ENCODE results near the gene RAB5B. TPM values are rescaled to one million over a fixed set of nuclear protein-coding genes. Genes with fewer than 3 reads are reported as not detected.
A peak's percentile ranks its signal among the peaks of the same experiment; 100 is the strongest.

RAB5B gene
- total and polyA plus RNA-seq, 4 experiments from 2014 or later, result 67.5 to 112 (median 93.3) TPM

DNA sequence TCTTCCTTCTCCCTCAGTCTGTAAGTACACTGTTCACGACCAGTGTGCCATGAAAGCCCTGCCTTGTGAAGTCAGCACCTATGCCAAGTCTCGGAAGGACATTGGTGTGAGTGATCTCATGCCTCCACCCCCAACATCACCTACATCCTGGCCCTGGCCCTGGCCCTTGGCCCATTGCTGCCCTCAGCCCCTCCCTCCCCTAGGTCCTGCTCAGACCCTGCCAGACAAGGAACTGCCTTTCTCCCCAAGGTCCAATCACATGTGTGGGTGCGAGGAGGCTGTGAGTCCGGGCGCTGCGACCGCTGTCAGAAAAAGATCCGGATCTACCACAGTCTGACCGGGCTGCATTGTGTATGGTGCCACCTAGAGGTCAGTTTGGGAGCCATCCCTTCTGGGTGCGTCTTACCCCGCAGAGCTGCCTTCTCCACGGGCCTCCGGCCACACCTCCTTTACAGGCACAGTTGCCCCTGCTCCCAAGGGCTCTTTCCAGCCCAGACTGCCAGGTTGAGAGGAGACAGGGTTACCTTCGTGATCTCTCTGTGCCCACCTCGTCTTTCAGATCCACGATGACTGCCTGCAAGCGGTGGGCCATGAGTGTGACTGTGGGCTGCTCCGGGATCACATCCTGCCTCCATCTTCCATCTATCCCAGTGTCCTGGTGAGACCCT is 33.7 kb upstream of the RAB5B start:
- ChIA-PET CTCF (ENCODE audit: partially characterized antibody) (interaction anchor here (0.5 to 7.5 kb wide), 30 partner anchors 9 to 211 kb away, joined by 3 to 107 read pairs (median 5); partner anchors contain the start of genes CD63, DGKA, DNAJC14 and ORMDL2), POLR2A (ENCODE audit: partially characterized antibody) (interaction anchor here (1.0 to 47.8 kb wide), 13 partner anchors 3 to 210 kb away, joined by 3 to 1214 read pairs (median 6); partner anchors contain the start of genes CD63, DGKA, DNAJC14 and GDF11)
- peak overlapping the region; percentile 82 to 96 (median 92) for H3K27ac Mint-ChIP-seq
- H3K36me3 Mint-ChIP-seq, result peaks cover 93 to 94% of the 10 kb centered on the region in 2 donors
- H3K27me3 ChIP-seq (ENCODE audit: insufficient read depth, low read length), result no peaks in the 10 kb centered on the region
- peak overlapping the region; percentile 48 for H3K27ac ChIP-seq (ENCODE audit: low read depth, low read length)
- intact Hi-C loops (cut with micrococcal nuclease), result loop anchor here (1.0 kb wide), 4 partner anchors 10 to 202 kb away; partner anchors contain the start of gene SARNP
- peak; percentile 83 to 86 (median 84) for DNase-seq
- peaks cover 90% of the 10 kb centered on the region for H3K36me3 ChIP-seq (ENCODE audit: insufficient read depth, low read length)
- H3K4me1 Mint-ChIP-seq, result peaks cover 56 to 89% (median 66%) of the 10 kb centered on the region in 4 donors
- no peaks in the 10 kb centered on the region for H3K27me3 Mint-ChIP-seq
- peak overlapping the region in 1 of 2 donors; percentile 4 for H3K4me3 ChIP-seq (ENCODE audit: low read length in 2 of 2)
- no peaks in the 10 kb centered on the region for H3K9me3 Mint-ChIP-seq
- H3K9me3 ChIP-seq (ENCODE audit: control insufficient read depth in 1 of 2, low read length in 2 of 2), result no peaks in the 10 kb centered on the region
- peaks cover 66% of the 10 kb centered on the region for H3K4me1 ChIP-seq (ENCODE audit: insufficient read depth, low read length)
- H3K4me3 Mint-ChIP-seq, result peak overlapping the region in 7 of 8 donors; percentile 32 to 76 (median 62)

DNA sequence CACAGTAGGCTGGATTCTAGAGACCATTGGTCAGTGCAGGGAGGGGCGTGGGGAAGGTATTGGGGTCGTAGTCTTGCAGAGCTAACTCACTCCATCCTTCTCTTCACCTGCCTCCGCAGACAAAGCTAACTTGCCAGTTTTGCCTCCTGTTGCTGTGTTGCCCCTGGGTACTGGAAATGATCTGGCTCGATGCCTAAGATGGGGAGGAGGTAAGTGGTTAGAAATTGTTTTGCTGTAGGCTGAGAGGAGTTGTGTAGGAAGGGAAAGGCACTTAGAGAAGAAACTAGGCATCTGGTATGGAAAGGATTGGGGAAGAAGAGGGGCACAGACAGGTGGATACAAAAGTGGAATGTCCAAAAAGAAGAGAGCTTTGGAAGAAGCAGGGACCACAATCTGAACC is 31.8 kb upstream of the RAB5B start:
- POLR2A ChIA-PET (ENCODE audit: partially characterized antibody), result interaction anchor here (1.0 to 47.8 kb wide), 5 partner anchors 2 to 162 kb away, joined by 3 to 1214 read pairs (median 4); partner anchors contain the start of genes DGKA, ORMDL2, PYM1 and RAB5B
- H3K4me1 ChIP-seq (ENCODE audit: insufficient read depth, low read length), result peaks cover 48% of the 10 kb centered on the region
- intact Hi-C loops (cut with micrococcal nuclease), result no loop called here
- Mint-ChIP-seq H3K4me3 (peak overlapping the region in 1 of 8 donors; percentile 63), H3K9me3 (no peaks in the 10 kb centered on the region), H3K27me3 (no peaks in the 10 kb centered on the region), H3K4me1 (peaks cover 47 to 84% (median 52%) of the 10 kb centered on the region in 4 donors), H3K27ac (peak overlapping the region; percentile 23 to 90 (median 68)), H3K36me3 (peaks cover 93 to 94% of the 10 kb centered on the region in 2 donors)
- peaks cover 90% of the 10 kb centered on the region for H3K36me3 ChIP-seq (ENCODE audit: insufficient read depth, low read length)
- H3K27ac ChIP-seq (ENCODE audit: low read depth, low read length), result peak overlapping the region; percentile 12
- CTCF ChIA-PET (ENCODE audit: partially characterized antibody), result interaction anchor here (1.2 to 5.2 kb wide), 4 partner anchors 13 to 203 kb away, joined by 4 to 48 read pairs (median 6); partner anchors contain the start of genes ORMDL2 and SARNP
- DNase-seq, result no peak
- H3K9me3 ChIP-seq (ENCODE audit: control insufficient read depth in 1 of 2, low read length in 2 of 2), result no peaks in the 10 kb centered on the region
- H3K4me3 ChIP-seq (ENCODE audit: low read length in 2 of 2), result no peak overlapping the region
- H3K27me3 ChIP-seq (ENCODE audit: insufficient read depth, low read length), result no peaks in the 10 kb centered on the region

GRCh38 chr12:55942577-55943136 is 31.2 kb upstream of the RAB5B start:
- Histone ChIP-seq H3K4me1 (ENCODE audit: insufficient read depth, low read length) (peaks cover 42% of the 10 kb centered on the region), H3K27me3 (ENCODE audit: insufficient read depth, low read length) (no peaks in the 10 kb centered on the region), H3K36me3 (ENCODE audit: insufficient read depth, low read length) (peaks cover 88% of the 10 kb centered on the region), H3K9me3 (ENCODE audit: control insufficient read depth in 1 of 2, low read length in 2 of 2) (no peaks in the 10 kb centered on the region), H3K4me3 (ENCODE audit: low read length in 2 of 2) (no peak overlapping the region), H3K27ac (ENCODE audit: low read depth, low read length) (no peak overlapping the region)
- Mint-ChIP-seq H3K4me1 (peaks cover 47 to 83% (median 50%) of the 10 kb centered on the region in 4 donors), H3K36me3 (peaks cover 92 to 93% of the 10 kb centered on the region in 2 donors), H3K9me3 (no peaks in the 10 kb centered on the region), H3K4me3 (no peak overlapping the region), H3K27ac (peak overlapping the region in 6 of 7 donors; percentile 35 to 86 (median 60)), H3K27me3 (no peaks in the 10 kb centered on the region)
- CTCF ChIA-PET (ENCODE audit: partially characterized antibody), result interaction anchor here (1.2 to 5.2 kb wide), 4 partner anchors 13 to 204 kb away, joined by 4 to 48 read pairs (median 6); partner anchors contain the start of genes ORMDL2 and SARNP
- no peak for DNase-seq
- POLR2A ChIA-PET (ENCODE audit: partially characterized antibody), result interaction anchor here (0.8 to 47.8 kb wide), 7 partner anchors 1 to 194 kb away, joined by 3 to 1214 read pairs (median 4); partner anchors contain the start of genes DGKA, DNAJC14, ORMDL2 and PYM1
- intact Hi-C loops (cut with micrococcal nuclease), result no loop called here

- no peak for DNase-seq
- intact Hi-C loops (cut with micrococcal nuclease), result no loop called here
- Mint-ChIP-seq H3K4me3 (no peak overlapping the region), H3K27ac (peak overlapping the region in 6 of 7 donors; percentile 43 to 74 (median 58)), H3K9me3 (no peaks in the 10 kb centered on the region), H3K36me3 (peaks cover 67 to 71% of the 10 kb centered on the region in 2 donors), H3K4me1 (peaks cover 17 to 44% (median 26%) of the 10 kb centered on the region in 4 donors), H3K27me3 (no peaks in the 10 kb centered on the region)
- no peak overlapping the region for H3K4me3 ChIP-seq (ENCODE audit: low read length in 2 of 2)
- H3K27ac ChIP-seq (ENCODE audit: low read depth, low read length), result no peak overlapping the region
- no peaks in the 10 kb centered on the region for H3K9me3 ChIP-seq (ENCODE audit: control insufficient read depth in 1 of 2, low read length in 2 of 2)
- peaks cover 73% of the 10 kb centered on the region for H3K36me3 ChIP-seq (ENCODE audit: insufficient read depth, low read length)
- ChIA-PET POLR2A (ENCODE audit: partially characterized antibody) (interaction anchor here (0.6 to 47.8 kb wide), 6 partner anchors 3 to 208 kb away, joined by 3 to 1214 read pairs (median 11); partner anchors contain the start of genes DGKA, DNAJC14, PYM1 and RAB5B), CTCF (ENCODE audit: partially characterized antibody) (interaction anchor here (1.3 to 3.0 kb wide), 2 partner anchors 9 to 20 kb away, joined by 4 to 13 read pairs; no protein-coding TSS in a partner anchor)
- H3K4me1 ChIP-seq (ENCODE audit: insufficient read depth, low read length), result peaks cover 9% of the 10 kb centered on the region
- H3K27me3 ChIP-seq (ENCODE audit: insufficient read depth, low read length), result no peaks in the 10 kb centered on the region
Measured at GRCh38 chr12:55946553-55946952, 27.3 kb upstream of the RAB5B start.

DNA sequence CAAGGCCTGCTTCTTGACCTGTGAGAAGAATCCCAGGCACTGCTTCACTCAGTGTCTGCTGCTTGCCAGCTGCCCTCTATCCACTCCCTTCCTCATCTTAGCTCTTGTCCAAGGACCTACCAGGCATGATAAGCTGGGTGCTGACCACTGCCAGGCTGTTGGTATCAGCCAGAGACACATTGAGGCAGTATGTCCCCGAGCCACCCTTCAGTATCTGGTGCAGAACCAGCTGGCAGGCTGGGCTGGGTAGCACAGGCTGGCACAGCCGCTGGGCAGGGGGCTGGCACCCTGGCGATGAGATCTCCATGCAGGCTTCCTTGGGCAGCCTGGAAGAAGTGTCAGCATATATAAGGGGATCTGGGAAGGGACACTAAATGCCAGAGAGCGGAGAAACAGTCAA is 18.5 kb upstream of the RAB5B start:
- no peak overlapping the region for H3K4me3 Mint-ChIP-seq
- intact Hi-C loops (cut with micrococcal nuclease), result no loop called here
- peaks cover 13 to 28% (median 19%) of the 10 kb centered on the region in 4 donors for H3K4me1 Mint-ChIP-seq
- peak overlapping the region in 5 of 7 donors; percentile 19 to 76 (median 44) for H3K27ac Mint-ChIP-seq
- CTCF ChIA-PET (ENCODE audit: partially characterized antibody), result interaction anchor here (0.6 to 2.6 kb wide), 10 partner anchors 8 to 292 kb away, joined by 3 to 15 read pairs (median 6); partner anchors contain the start of gene RAB5B
- Histone ChIP-seq H3K9me3 (ENCODE audit: control insufficient read depth in 1 of 2, low read length in 2 of 2) (no peaks in the 10 kb centered on the region), H3K27ac (ENCODE audit: low read depth, low read length) (no peak overlapping the region), H3K4me3 (ENCODE audit: low read length in 2 of 2) (no peak overlapping the region), H3K27me3 (ENCODE audit: insufficient read depth, low read length) (no peaks in the 10 kb centered on the region), H3K4me1 (ENCODE audit: insufficient read depth, low read length) (peaks cover 21% of the 10 kb centered on the region), H3K36me3 (ENCODE audit: insufficient read depth, low read length) (peaks cover 36% of the 10 kb centered on the region)
- POLR2A ChIA-PET (ENCODE audit: partially characterized antibody), result interaction anchor here (0.9 to 38.8 kb wide), 13 partner anchors 14 to 267 kb away, joined by 3 to 1214 read pairs (median 7); partner anchors contain the start of genes DGKA, DNAJC14, ORMDL2 and PA2G4
- no peaks in the 10 kb centered on the region for H3K27me3 Mint-ChIP-seq
- H3K36me3 Mint-ChIP-seq, result peaks cover 35 to 49% of the 10 kb centered on the region in 2 donors
- DNase-seq, result no peak
- H3K9me3 Mint-ChIP-seq, result no peaks in the 10 kb centered on the region

DNA sequence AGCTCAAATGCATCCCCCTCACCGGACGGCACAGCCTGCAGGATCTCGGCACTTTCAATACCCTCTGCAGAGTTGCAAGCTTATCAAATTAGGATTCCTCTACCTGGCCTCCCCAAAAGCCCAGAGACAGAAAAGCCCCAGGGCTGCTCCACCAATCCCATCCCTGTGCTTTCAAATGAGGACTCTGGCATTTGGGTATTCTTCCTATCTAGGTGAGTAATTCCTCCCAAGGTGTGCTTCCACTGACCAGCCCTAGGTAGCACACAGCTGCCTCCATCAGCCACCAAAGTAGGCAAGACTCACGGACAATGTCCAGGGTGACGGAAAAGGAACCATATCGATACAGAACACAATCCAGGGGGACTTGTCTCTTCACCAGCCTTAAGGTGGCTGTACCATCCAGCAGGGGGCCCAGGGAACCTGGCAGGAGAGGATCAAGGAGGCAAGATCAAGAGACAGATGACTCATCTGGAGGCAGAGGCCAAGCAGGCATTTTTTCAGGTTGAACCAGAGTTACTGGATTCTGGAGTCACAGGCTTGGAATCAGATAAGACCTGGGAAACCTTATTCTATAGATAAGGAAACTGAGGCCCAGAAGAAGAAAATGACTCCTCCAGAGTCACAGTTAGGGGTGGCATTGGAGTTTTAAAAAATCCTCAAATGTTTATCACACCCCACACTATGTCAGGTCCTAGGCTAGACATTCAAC is 17.9 kb upstream of the RAB5B start:
- Mint-ChIP-seq H3K27ac (peak overlapping the region; percentile 30 to 76 (median 69)), H3K27me3 (no peaks in the 10 kb centered on the region), H3K36me3 (peaks cover 34 to 48% of the 10 kb centered on the region in 2 donors), H3K9me3 (no peaks in the 10 kb centered on the region), H3K4me3 (no peak overlapping the region), H3K4me1 (peaks cover 13 to 28% (median 19%) of the 10 kb centered on the region in 4 donors)
- Histone ChIP-seq H3K27me3 (ENCODE audit: insufficient read depth, low read length) (no peaks in the 10 kb centered on the region), H3K9me3 (ENCODE audit: control insufficient read depth in 1 of 2, low read length in 2 of 2) (no peaks in the 10 kb centered on the region), H3K27ac (ENCODE audit: low read depth, low read length) (no peak overlapping the region), H3K36me3 (ENCODE audit: insufficient read depth, low read length) (peaks cover 34% of the 10 kb centered on the region), H3K4me3 (ENCODE audit: low read length in 2 of 2) (no peak overlapping the region), H3K4me1 (ENCODE audit: insufficient read depth, low read length) (peaks cover 21% of the 10 kb centered on the region)
- intact Hi-C loops (cut with micrococcal nuclease), result loop anchor here (2.0 kb wide), 1 partner anchor 17 kb away; no protein-coding TSS in a partner anchor
- peak in 4 of 5 donors; percentile 26 to 66 (median 31) for DNase-seq
- ChIA-PET POLR2A (ENCODE audit: partially characterized antibody) (interaction anchor here (0.9 to 38.8 kb wide), 12 partner anchors 13 to 266 kb away, joined by 3 to 1214 read pairs (median 10); partner anchors contain the start of genes DGKA, DNAJC14, ORMDL2 and PA2G4), CTCF (ENCODE audit: partially characterized antibody) (interaction anchor here (0.9 to 2.6 kb wide), 9 partner anchors 9 to 217 kb away, joined by 3 to 15 read pairs (median 6); partner anchors contain the start of gene RAB5B)

Measured in CD4-positive, alpha-beta memory T cell (primary cell).